HEK293 (cell line): ENCODE results near the gene PIP4K2B.
"Not testable (repeated sequence)": the region's sequence is repeated elsewhere in the genome, so short reads cannot be mapped to it uniquely, and the experiment has no call there.

Source experiments
- CTCF ChIA-PET: fragments of 350-600 bp; formaldehyde crosslinking; extraction: SDS; loops from one replicate; lab custom pipeline; 2021; ENCODE audit warnings: antibody characterized with exemption; lab: Yijun Ruan, JAX
- POLR2A ChIA-PET: fragments of 300-600 bp; formaldehyde crosslinking; extraction: SDS; loops from one replicate; lab custom pipeline; 2020; ENCODE audit warnings: antibody characterized with exemption, inconsistent platforms; lab: Yijun Ruan, JAX
- H3K27ac ChIP-seq: fragments of 200-500 bp; sonication (Bioruptor generic); 2 replicates; pipeline ENCODE4 v1.5.1; 2014; ENCODE audit warnings: low read depth, low read length, control low read depth, inconsistent platforms; ENCODE audit errors: extremely low read depth
- H3K36me3 ChIP-seq, 2 experiments: fragments of 200-500 bp in 1 of 2; sonication (Bioruptor generic) in 1 of 2; 1 replicate in 1 of 2; 2 replicates in 1 of 2; pipeline ENCODE4 v1.5.1; 2014 to 2017; ENCODE audit warnings: inconsistent platforms in 2 of 2, low read length in 2 of 2; ENCODE audit not compliant: control insufficient read depth in 2 of 2, insufficient read depth in 1 of 2
- H3K4me1 ChIP-seq: fragments of 200-500 bp; sonication (Bioruptor generic); 2 replicates; pipeline ENCODE4 v1.5.1; 2014; ENCODE audit warnings: mild to moderate bottlenecking, low read length, inconsistent platforms; ENCODE audit not compliant: control insufficient read depth, insufficient read depth
- H3K4me3 ChIP-seq: 2 replicates; pipeline ENCODE4 v1.5.1; 2011; ENCODE audit warnings: low read depth, mild to moderate bottlenecking, control low read depth, low read length, moderate library complexity
- H3K9me3 ChIP-seq: fragments of 200-500 bp; sonication (Bioruptor generic); 2 replicates; pipeline ENCODE4 v1.5.1; 2014; ENCODE audit warnings: low read depth, low read length, inconsistent platforms; ENCODE audit not compliant: control insufficient read depth, insufficient read depth
- GLIS2 ChIP-seq: fragments of 450-650 bp; formaldehyde crosslinking; IDR thresholded peaks from 2 replicates; pipeline ENCODE4 v1.5.1; 2016; ENCODE audit warnings: missing biosample characterization, missing genetic modification characterization
- KLF10 ChIP-seq: fragments of 450-650 bp; IDR thresholded peaks from 2 replicates; pipeline ENCODE4 v1.5.1; 2018; ENCODE audit warnings: missing biosample characterization, mild to moderate bottlenecking, missing genetic modification characterization
- PRDM1 ChIP-seq: fragments of 450-650 bp; formaldehyde crosslinking; IDR thresholded peaks from 2 replicates; pipeline ENCODE4; 2016; ENCODE audit warnings: missing biosample characterization, missing genetic modification characterization
- ZBTB11 ChIP-seq: fragments of 450-650 bp; formaldehyde crosslinking; conservative IDR thresholded peaks from 2 replicates; pipeline ENCODE4 v1.5.1; 2016; ENCODE audit warnings: low read depth, missing biosample characterization, missing genetic modification characterization
- ZBTB6 ChIP-seq: fragments of 450-650 bp; formaldehyde crosslinking; IDR thresholded peaks from 2 replicates; pipeline ENCODE4 v1.5.1; 2017; ENCODE audit warnings: missing biosample characterization, missing genetic modification characterization
- ZIC2 ChIP-seq: fragments of 450-650 bp; formaldehyde crosslinking; IDR thresholded peaks from 2 replicates; pipeline ENCODE4 v1.5.1; 2016; ENCODE audit warnings: missing biosample characterization, missing genetic modification characterization
- ZNF10 ChIP-seq: fragments of 450-650 bp; formaldehyde crosslinking; IDR thresholded peaks from 2 replicates; pipeline ENCODE4 v1.5.1; 2017; ENCODE audit warnings: missing biosample characterization, missing genetic modification characterization
- ZNF157 ChIP-seq: fragments of 450-650 bp; formaldehyde crosslinking; IDR thresholded peaks from 2 replicates; pipeline ENCODE4 v1.5.1; 2016; ENCODE audit warnings: missing biosample characterization, missing genetic modification characterization
- ZNF214 ChIP-seq: fragments of 450-650 bp; formaldehyde crosslinking; IDR thresholded peaks from 2 replicates; pipeline ENCODE4 v1.5.1; 2017; ENCODE audit warnings: missing biosample characterization, mild to moderate bottlenecking, missing genetic modification characterization, borderline replicate concordance
- ZNF239 ChIP-seq: fragments of 450-650 bp; formaldehyde crosslinking; IDR thresholded peaks from 2 replicates; pipeline ENCODE4 v1.5.1; 2016; ENCODE audit warnings: missing biosample characterization, missing genetic modification characterization
- ZNF394 ChIP-seq: fragments of 450-650 bp; formaldehyde crosslinking; IDR thresholded peaks from 2 replicates; pipeline ENCODE4 v1.5.1; 2016; ENCODE audit warnings: missing biosample characterization, missing genetic modification characterization, mild to moderate bottlenecking, moderate library complexity, borderline replicate concordance
- ZNF398 ChIP-seq: fragments of 450-650 bp; formaldehyde crosslinking; IDR thresholded peaks from 2 replicates; pipeline ENCODE4 v1.5.1; 2017; ENCODE audit warnings: missing biosample characterization, missing genetic modification characterization
- ZNF423 ChIP-seq: fragments of 450-650 bp; formaldehyde crosslinking; IDR thresholded peaks from 2 replicates; pipeline ENCODE4 v1.5.1; 2016; ENCODE audit warnings: missing biosample characterization, missing genetic modification characterization
- ZNF426 ChIP-seq: fragments of 450-650 bp; formaldehyde crosslinking; IDR thresholded peaks from 2 replicates; pipeline ENCODE4 v1.5.1; 2017; ENCODE audit warnings: missing biosample characterization, missing genetic modification characterization, mild to moderate bottlenecking, inconsistent platforms, moderate library complexity
- ZNF600 ChIP-seq: fragments of 450-650 bp; formaldehyde crosslinking; IDR thresholded peaks from 2 replicates; pipeline ENCODE4 v1.5.1; 2016; ENCODE audit warnings: missing biosample characterization, missing genetic modification characterization
- ZNF610 ChIP-seq: fragments of 450-650 bp; formaldehyde crosslinking; IDR thresholded peaks from 2 replicates; pipeline ENCODE4 v1.5.1; 2016; ENCODE audit warnings: missing biosample characterization, missing genetic modification characterization, borderline replicate concordance
- ZNF623 ChIP-seq: fragments of 450-650 bp; formaldehyde crosslinking; IDR thresholded peaks from 2 replicates; pipeline ENCODE4 v1.5.1; 2016; ENCODE audit warnings: missing biosample characterization, missing genetic modification characterization
- ZNF654 ChIP-seq: fragments of 450-650 bp; formaldehyde crosslinking; IDR thresholded peaks from 2 replicates; pipeline ENCODE4 v1.5.1; 2016; ENCODE audit warnings: low read depth, missing biosample characterization, missing genetic modification characterization
- TF ChIP-seq, protein P1 (sequence below): fragments of 450-650 bp; formaldehyde crosslinking; conservative IDR thresholded peaks from 2 replicates; pipeline ENCODE4 v1.5.1; 2016; ENCODE audit warnings: low read depth, missing biosample characterization, missing genetic modification characterization

PIP4K2B gene

GRCh38 chr17:38789185-38789584 lies 10.2 kb downstream of the PIP4K2B start:
- TF ChIP-seq ZIC2 (tag by site-specific recombination): peak; percentile 52
- no peak for TF ChIP-seq ZBTB6 (tag by site-specific recombination)
- POLR2A ChIA-PET: interaction anchor here (0.7 to 1.4 kb wide), 7 partner anchors 9 to 65 kb away, joined by 3 to 4 read pairs (median 4); partner anchors contain the start of genes PIP4K2B and RPL23
- Histone ChIP-seq H3K4me3 (no peak overlapping the region), H3K9me3 (no peaks in the 10 kb centered on the region), H3K4me1 (peaks cover 6% of the 10 kb centered on the region; the same call in 1 of the 2 replicates), H3K27ac (no peak overlapping the region), H3K36me3 (peaks cover 47 to 51% of the 10 kb centered on the region in 2 experiments)
- CTCF ChIA-PET: interaction anchor here (0.6 to 1.2 kb wide), 3 partner anchors 9 to 160 kb away, joined by 4 to 8 read pairs (median 5); no protein-coding TSS in a partner anchor

DNA sequence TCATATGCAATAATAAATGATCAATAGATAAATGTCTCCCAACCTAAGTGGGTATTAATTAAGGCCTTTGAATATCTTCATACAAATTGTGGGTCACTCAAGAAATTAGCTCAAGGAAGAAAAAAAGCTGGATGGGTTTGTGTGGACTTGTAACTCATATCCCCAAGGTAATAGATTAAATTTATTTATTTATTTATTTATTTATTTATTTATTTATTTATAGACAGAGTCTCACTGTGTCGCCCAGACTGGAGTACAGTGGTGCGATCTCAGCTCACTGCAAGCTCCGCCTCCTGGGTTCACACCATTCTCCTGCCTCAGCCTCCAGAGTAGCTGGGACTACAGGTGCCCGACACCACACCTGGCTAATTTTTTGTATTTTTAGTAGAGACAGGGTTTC lies 11.4 kb downstream of the PIP4K2B start:
- H3K9me3 ChIP-seq, H3K4me3 ChIP-seq, H3K4me1 ChIP-seq, H3K27ac ChIP-seq: not testable (repeated sequence)
- POLR2A ChIA-PET: interaction anchor here (0.6 to 1.4 kb wide), 3 partner anchors 12 to 192 kb away, joined by 3 to 4 read pairs (median 4); partner anchors contain the start of gene PIP4K2B
- CTCF ChIA-PET: interaction anchor here (0.5 to 0.6 kb wide), 2 partner anchors 8 to 194 kb away, joined by 3 read pairs; no protein-coding TSS in a partner anchor
- peak; percentile 33; the same call in 1 of the 2 replicates for TF ChIP-seq ZNF426 (tag by site-specific recombination)
- TF ChIP-seq ZNF394 (tag by site-specific recombination): peak; percentile 52; the same call in 1 of the 2 replicates
- TF ChIP-seq, protein P1, sequence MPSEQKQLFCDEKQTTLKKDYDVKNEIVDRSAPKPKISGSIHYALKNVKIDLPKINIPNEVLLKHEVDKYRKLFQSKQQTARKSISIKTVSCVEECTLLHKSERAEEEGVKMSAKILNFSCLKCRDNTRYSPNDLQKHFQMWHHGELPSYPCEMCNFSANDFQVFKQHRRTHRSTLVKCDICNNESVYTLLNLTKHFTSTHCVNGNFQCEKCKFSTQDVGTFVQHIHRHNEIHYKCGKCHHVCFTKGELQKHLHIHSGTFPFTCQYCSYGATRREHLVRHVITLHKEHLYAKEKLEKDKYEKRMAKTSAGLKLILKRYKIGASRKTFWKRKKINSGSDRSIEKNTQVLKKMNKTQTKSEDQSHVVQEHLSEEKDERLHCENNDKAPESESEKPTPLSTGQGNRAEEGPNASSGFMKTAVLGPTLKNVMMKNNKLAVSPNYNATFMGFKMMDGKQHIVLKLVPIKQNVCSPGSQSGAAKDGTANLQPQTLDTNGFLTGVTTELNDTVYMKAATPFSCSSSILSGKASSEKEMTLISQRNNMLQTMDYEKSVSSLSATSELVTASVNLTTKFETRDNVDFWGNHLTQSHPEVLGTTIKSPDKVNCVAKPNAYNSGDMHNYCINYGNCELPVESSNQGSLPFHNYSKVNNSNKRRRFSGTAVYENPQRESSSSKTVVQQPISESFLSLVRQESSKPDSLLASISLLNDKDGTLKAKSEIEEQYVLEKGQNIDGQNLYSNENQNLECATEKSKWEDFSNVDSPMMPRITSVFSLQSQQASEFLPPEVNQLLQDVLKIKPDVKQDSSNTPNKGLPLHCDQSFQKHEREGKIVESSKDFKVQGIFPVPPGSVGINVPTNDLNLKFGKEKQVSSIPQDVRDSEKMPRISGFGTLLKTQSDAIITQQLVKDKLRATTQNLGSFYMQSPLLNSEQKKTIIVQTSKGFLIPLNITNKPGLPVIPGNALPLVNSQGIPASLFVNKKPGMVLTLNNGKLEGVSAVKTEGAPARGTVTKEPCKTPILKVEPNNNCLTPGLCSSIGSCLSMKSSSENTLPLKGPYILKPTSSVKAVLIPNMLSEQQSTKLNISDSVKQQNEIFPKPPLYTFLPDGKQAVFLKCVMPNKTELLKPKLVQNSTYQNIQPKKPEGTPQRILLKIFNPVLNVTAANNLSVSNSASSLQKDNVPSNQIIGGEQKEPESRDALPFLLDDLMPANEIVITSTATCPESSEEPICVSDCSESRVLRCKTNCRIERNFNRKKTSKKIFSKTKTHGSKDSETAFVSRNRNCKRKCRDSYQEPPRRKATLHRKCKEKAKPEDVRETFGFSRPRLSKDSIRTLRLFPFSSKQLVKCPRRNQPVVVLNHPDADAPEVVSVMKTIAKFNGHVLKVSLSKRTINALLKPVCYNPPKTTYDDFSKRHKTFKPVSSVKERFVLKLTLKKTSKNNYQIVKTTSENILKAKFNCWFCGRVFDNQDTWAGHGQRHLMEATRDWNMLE: 0 out of 2 replicates have a peak, but pooled peaks have one; percentile 32
- peak; percentile 51; the same call in 1 of the 2 replicates for TF ChIP-seq ZBTB11 (tag by site-specific recombination)
- peak; percentile 33; the same call in 1 of the 2 replicates for TF ChIP-seq ZNF623 (tag by site-specific recombination)
- H3K36me3 ChIP-seq: peaks cover 49 to 53% of the 10 kb centered on the region in 2 experiments

DNA sequence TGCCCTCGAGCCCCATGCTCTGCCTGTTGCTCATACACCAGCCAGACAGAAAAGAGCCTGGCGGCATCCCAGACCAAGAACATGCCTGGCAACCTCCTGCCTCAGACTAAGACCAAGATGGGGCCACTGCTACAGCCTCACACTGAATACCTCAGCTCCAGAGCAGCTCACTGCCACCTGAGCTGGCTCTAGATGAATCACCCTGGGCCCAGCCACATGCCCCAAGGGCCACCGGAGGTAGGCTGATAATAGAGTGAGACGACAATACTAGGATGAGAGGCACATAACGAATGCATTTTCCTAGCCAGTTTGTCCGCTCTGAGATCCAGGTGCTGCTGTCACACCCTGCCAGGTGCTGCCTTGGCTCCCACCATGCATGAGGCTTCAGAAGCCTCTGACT lies 13.0 kb downstream of the PIP4K2B start:
- Histone ChIP-seq H3K36me3 (peaks cover 47 to 61% of the 10 kb centered on the region in 2 experiments), H3K9me3 (no peaks in the 10 kb centered on the region), H3K4me3 (no peak overlapping the region), H3K27ac (no peak overlapping the region), H3K4me1 (peaks cover 6% of the 10 kb centered on the region; the same call in 1 of the 2 replicates)
- CTCF ChIA-PET: interaction anchor here (0.7 kb wide), 1 partner anchor 25 kb away, joined by 4 read pairs; no protein-coding TSS in a partner anchor
- POLR2A ChIA-PET: no interaction called here
- no peak for TF ChIP-seq ZNF654 (tag by site-specific recombination)
- TF ChIP-seq KLF10: no peak
- TF ChIP-seq ZNF600 (tag by site-specific recombination): no peak
- no peak for TF ChIP-seq ZNF423 (tag by site-specific recombination)
- no peak for TF ChIP-seq ZNF214 (tag by site-specific recombination)
- no peak for TF ChIP-seq ZIC2 (tag by site-specific recombination)
- no peak for TF ChIP-seq GLIS2 (tag by site-specific recombination)
- no peak for TF ChIP-seq PRDM1
- TF ChIP-seq ZNF610: no peak
- no peak for TF ChIP-seq ZNF157
- no peak for TF ChIP-seq ZNF10 (tag by site-specific recombination)
- TF ChIP-seq ZNF239 (tag by site-specific recombination): no peak
- no peak for TF ChIP-seq ZNF398 (tag by site-specific recombination)
- TF ChIP-seq ZNF623 (tag by site-specific recombination): no peak
